ENCODE measurements around the gene HGS. TPM values are rescaled to one million over a fixed set of nuclear protein-coding genes. Genes with fewer than 3 reads are reported as not detected.
A peak's percentile ranks its signal among the peaks of the same experiment; 100 is the strongest.

The HGS gene
- total and polyA plus RNA-seq, 2 of the 4 experiments (the other 2 are of a cell fraction) = 52.5 to 137 TPM

- WGBS, 2 experiments (ENCODE audit: extremely low coverage in 2 of 2, insufficient read length in 1 of 2) = 33% methylated on average over 13 of the region's 18 CpGs; no CpG with 5 or more reads in 1 of the 2 experiments
- H2AK9ac ChIP-seq (replicated peaks; ENCODE audit: low read depth, low read length, poor library complexity) = peak overlapping the region; percentile 75
- peak overlapping the region; percentile 89 for H3K4me2 ChIP-seq (ENCODE audit: low read depth, low read length)
- peaks cover 14 to 30% of the 10 kb centered on the region in 2 experiments for H3K79me1 ChIP-seq (ENCODE audit: low read depth in 1 of 2, low read length in 2 of 2)
- H3K9me1 ChIP-seq (ENCODE audit: insufficient read depth, low read length) = peaks cover 8% of the 10 kb centered on the region
- no peak overlapping the region for H4K91ac ChIP-seq (ENCODE audit: insufficient read depth, low read depth, low read length)
- in situ Hi-C loops (cut with MboI; ENCODE audit: low sequenced_read_pairs) (no loop called here), intact Hi-C loops (cut with micrococcal nuclease) (no loop called here), dilution Hi-C loops (cut with HindIII; ENCODE audit: low sequenced_read_pairs, unreplicated experiment) (no loop called here)
- no peak overlapping the region for H2BK15ac ChIP-seq (ENCODE audit: low read depth, low read length)
- H4K8ac ChIP-seq (ENCODE audit: low read depth in 2 of 2, low read length in 2 of 2) = no peak overlapping the region
- no peak overlapping the region for H3K4ac ChIP-seq (ENCODE audit: low read depth, low read length)
- H3K56ac ChIP-seq (ENCODE audit: extremely low read depth, insufficient read depth, low read length) = no peak overlapping the region
- no peaks in the 10 kb centered on the region for H3K27me3 ChIP-seq (ENCODE audit: control insufficient read depth, insufficient read depth, low read length)
- no peaks in the 10 kb centered on the region; the same call in 1 of the 2 replicates for H4K20me1 ChIP-seq (ENCODE audit: insufficient read depth, low read length)
- no TSS peak for BruUV-seq (replicated peaks)
- no peak for DNase-seq
- H3K23ac ChIP-seq (ENCODE audit: low read depth, low read length) = no peak overlapping the region
- H3K14ac ChIP-seq (replicated peaks; ENCODE audit: low read depth, low read length) = no peak overlapping the region
- peak overlapping the region; percentile 96 for H2AFZ ChIP-seq (replicated peaks; ENCODE audit: low read length, poor library complexity)
- H4K5ac ChIP-seq (ENCODE audit: low read depth, low read length) = no peak overlapping the region
- no peak overlapping the region for H2BK120ac ChIP-seq (ENCODE audit: low read depth, low read length)
- H3K4me3 ChIP-seq (ENCODE audit: insufficient read depth, low read depth, low read length) = peak overlapping the region; percentile 87
- TF ChIP-seq USF2 (IDR thresholded peaks at IDR 0.05; ENCODE audit: low read depth, low read length) (no peak), RCOR1 (IDR thresholded peaks at IDR 0.05; ENCODE audit: insufficient replicate concordance, low read length) (no peak), POLR2A (IDR thresholded peaks at IDR 0.05; ENCODE audit: low read depth, low read length) (no peak), FOS (IDR thresholded peaks at IDR 0.05; ENCODE audit: low read depth, low read length) (no peak), MAZ (IDR thresholded peaks at IDR 0.05; ENCODE audit: borderline replicate concordance, low read depth, low read length) (no peak), CHD1 (IDR thresholded peaks at IDR 0.05; ENCODE audit: low read depth, low read length) (no peak), CEBPB (IDR thresholded peaks at IDR 0.05; ENCODE audit: low read depth, low read length) (no peak)
- H3K18ac ChIP-seq (ENCODE audit: low read depth, low read length) = no peak overlapping the region
- no peak overlapping the region for H2AK5ac ChIP-seq (ENCODE audit: low read depth, low read length)
- no peak for ATAC-seq (ENCODE audit: low read depth)
- ChIA-PET CTCF (interaction anchor here (0.6 kb wide), 1 partner anchor 13 kb away, joined by 4 read pairs; no protein-coding TSS in a partner anchor), POLR2A (ENCODE audit: unreplicated experiment) (no interaction called here)
- H3K27ac ChIP-seq (ENCODE audit: insufficient read depth, low read length) = no peak overlapping the region; the same call in 1 of the 2 replicates
- peaks cover 18% of the 10 kb centered on the region for H3K4me1 ChIP-seq (ENCODE audit: control insufficient read depth, insufficient read depth, low read length)
- no peak overlapping the region for H2BK5ac ChIP-seq (ENCODE audit: low read depth, low read length, poor library complexity, severe bottlenecking)
- H3K9me3 ChIP-seq (ENCODE audit: control insufficient read depth, insufficient read depth, low read length) = no peaks in the 10 kb centered on the region
- peak overlapping the region; percentile 46 for H3K9ac ChIP-seq (ENCODE audit: low read depth, low read length)
- H3K36me3 ChIP-seq (ENCODE audit: control insufficient read depth, insufficient read depth, low read length) = peaks cover 3% of the 10 kb centered on the region
- H2BK20ac ChIP-seq (ENCODE audit: low read depth, low read length) = no peak overlapping the region
These were observed 29.3 kb downstream of the HGS start for GRCh38 chr17:81713004-81713555.
